HCT116 (cell line): ENCODE measurements around the gene WFDC1. TPM values are rescaled to one million over a fixed set of nuclear protein-coding genes. Genes with fewer than 3 reads are reported as not detected.

Experiments
- ATAC-seq: fragments of 200-7000 bp; cut with Tn5 transposase; 2 replicates; pipeline ENCODE4 v1.9.1; 2020; ENCODE audit warnings: mild to moderate bottlenecking, moderate library complexity
- BruUV-seq: library from RNA; stranded (reverse); fragments of 400-500 nt; replicated peaks from 2 replicates; lab custom pipeline; 2021; lab: Mats Ljungman, UMichigan
- CTCF ChIA-PET: fragments of 300-600 bp; sonication (Branson Sonifier 250); formaldehyde crosslinking; loops from one replicate; lab custom pipeline; 2021; ENCODE audit warnings: antibody characterized with exemption; lab: Charles Lee
- POLR2A ChIA-PET: fragments of 300-600, 350-600 bp; sonication (Branson Sonifier 250); formaldehyde crosslinking; loops from one replicate; lab custom pipeline; 2021; ENCODE audit warnings: antibody characterized with exemption; lab: Charles Lee
- RAD21 ChIA-PET, 2 experiments: fragments of 300-600 bp; sonication (Branson Sonifier 250); formaldehyde crosslinking; loops; one replicate each; lab custom pipeline; 2023; ENCODE audit warnings: low total read pairs in 2 of 2; ENCODE audit not compliant: uncharacterized antibody in 2 of 2, unreplicated experiment in 2 of 2, low non-redundant PET in 1 of 2; lab: Charles Lee
- DNase-seq: peaks from one replicate; pipeline ENCODE4 v3.0.0-alpha.2; 2010; ENCODE audit warnings: low read depth, low spot score
- H2AFZ ChIP-seq: fragments of 200-600 bp; shearing (Covaris generic), sonication (generic); 2 replicates; pipeline ENCODE4 v1.6.1; 2017; ENCODE audit warnings: low read depth, mixed run types, mixed read lengths, antibody characterized with exemption, low read length; ENCODE audit not compliant: poor library complexity, severe bottlenecking
- H3K27ac ChIP-seq: 2 replicates; pipeline ENCODE4 v1.5.1; 2012; ENCODE audit warnings: low read depth, low read length
- H3K27me3 ChIP-seq: fragments of 200-600 bp; sonication (generic); 2 replicates; pipeline ENCODE4 v1.6.1; 2016; ENCODE audit warnings: mixed run types, low read length, mixed read lengths; ENCODE audit not compliant: insufficient read depth
- H3K36me3 ChIP-seq, 2 experiments: fragments of 200-500 bp in 1 of 2; fragments of 200-600 bp in 1 of 2; sonication (Bioruptor generic) in 1 of 2; sonication (generic) in 1 of 2; 2 replicates each; pipeline versions ENCODE4 v1.5.1 to v1.6.1; 2014 to 2016; ENCODE audit warnings: low read length in 2 of 2, inconsistent platforms in 1 of 2, mixed read lengths in 1 of 2, mixed run types in 1 of 2; ENCODE audit not compliant: insufficient read depth in 2 of 2, control insufficient read depth in 1 of 2
- H3K4me1 ChIP-seq, 2 experiments: fragments of 200-600 bp in 1 of 2; sonication (generic) in 1 of 2; 2 replicates each; pipeline versions ENCODE4 v1.5.1 to v1.6.1; 2012 to 2017; ENCODE audit warnings: low read length in 2 of 2, inconsistent platforms in 1 of 2, mild to moderate bottlenecking in 1 of 2, mixed read lengths in 1 of 2, mixed run types in 1 of 2, moderate library complexity in 1 of 2; ENCODE audit not compliant: insufficient read depth in 2 of 2, control insufficient read depth in 1 of 2
- H3K4me2 ChIP-seq: fragments of 200-600 bp; sonication (generic); 2 replicates; pipeline ENCODE4 v1.6.1; 2017; ENCODE audit warnings: mixed run types, low read length, mixed read lengths
- H3K4me3 ChIP-seq, 2 experiments: fragments of 200-600 bp in 1 of 2; sonication (generic) in 1 of 2; replicated peaks in 1 of 2; 2 replicates each; pipeline ENCODE4 v1.5.1; 2011 to 2016; ENCODE audit warnings: low read length in 2 of 2, control low read depth in 1 of 2, low read depth in 1 of 2, mild to moderate bottlenecking in 1 of 2, mixed read lengths in 1 of 2, mixed run types in 1 of 2
- H3K79me2 ChIP-seq: fragments of 200-600 bp; sonication (generic); 2 replicates; pipeline ENCODE4 v1.6.1; 2017; ENCODE audit warnings: mild to moderate bottlenecking, mixed run types, low read length, moderate library complexity, mixed read lengths; ENCODE audit not compliant: insufficient read depth
- H3K9ac ChIP-seq: fragments of 200-600 bp; sonication (generic); 2 replicates; pipeline ENCODE4 v1.6.1; 2016; ENCODE audit warnings: low read length, mixed read lengths
- H3K9me2 ChIP-seq: fragments of 200-600 bp; sonication (generic), shearing (Covaris generic); 2 replicates; pipeline ENCODE4 v1.6.1; 2017; ENCODE audit warnings: mixed run types, mild to moderate bottlenecking, moderate library complexity; ENCODE audit not compliant: insufficient read depth
- H3K9me3 ChIP-seq, 2 experiments: fragments of 200-500 bp in 1 of 2; fragments of 200-600 bp in 1 of 2; sonication (Bioruptor generic) in 1 of 2; sonication (generic) in 1 of 2; 2 replicates each; pipeline ENCODE4 v1.6.1; 2014 to 2017; ENCODE audit warnings: low read length in 2 of 2, mixed read lengths in 2 of 2, inconsistent platforms in 1 of 2, low read depth in 1 of 2, mild to moderate bottlenecking in 1 of 2, mixed run types in 1 of 2, moderate library complexity in 1 of 2; ENCODE audit not compliant: control insufficient read depth in 1 of 2, insufficient read depth in 1 of 2
- H4K20me1 ChIP-seq: fragments of 200-600 bp; sonication (generic), shearing (Covaris generic); 2 replicates; pipeline ENCODE4 v1.6.1; 2017; ENCODE audit warnings: mixed run types, mild to moderate bottlenecking, moderate library complexity; ENCODE audit not compliant: insufficient read depth
- ATF3 ChIP-seq: IDR thresholded peaks from 2 replicates; pipeline ENCODE4 v1.6.1; 2012
- CTCF ChIP-seq, 3 experiments: fragments of 200-600 bp in 1 of 3; sonication (generic) in 1 of 3; IDR thresholded peaks in 2 of 3; conservative IDR thresholded peaks in 1 of 3; 2 replicates each; pipeline ENCODE4 v1.5.1; 2012 to 2017; ENCODE audit warnings: low read depth in 2 of 3, low read length in 2 of 3, antibody characterized with exemption in 1 of 3, borderline replicate concordance in 1 of 3, control low read depth in 1 of 3, mild to moderate bottlenecking in 1 of 3, mixed read lengths in 1 of 3, mixed run types in 1 of 3, moderate library complexity in 1 of 3; ENCODE audit not compliant: insufficient read depth in 1 of 3
- EGR1 ChIP-seq: IDR thresholded peaks from 2 replicates; pipeline ENCODE4 v1.6.1; 2012; ENCODE audit warnings: low read depth
- EZH2 ChIP-seq: fragments of 200-600 bp; sonication (generic); IDR thresholded peaks from 2 replicates; pipeline ENCODE4 v1.6.1; 2017; ENCODE audit warnings: antibody characterized with exemption, mixed run types
- POLR2AphosphoS5 ChIP-seq: IDR thresholded peaks from 2 replicates; pipeline ENCODE4 v1.6.1; 2011; ENCODE audit warnings: mild to moderate bottlenecking, low read depth, low read length, moderate library complexity
- REST ChIP-seq: IDR thresholded peaks from 2 replicates; pipeline ENCODE4 v1.6.1; 2012; ENCODE audit warnings: low read depth
- SP1 ChIP-seq: IDR thresholded peaks from 2 replicates; pipeline ENCODE4 v1.6.1; 2012; ENCODE audit warnings: low read depth
- SRF ChIP-seq: IDR thresholded peaks from 2 replicates; pipeline ENCODE4 v1.6.1; 2012; ENCODE audit warnings: low read depth
- TCF7L2 ChIP-seq: IDR thresholded peaks from 2 replicates; pipeline ENCODE4 v1.7.0; 2011; ENCODE audit warnings: borderline replicate concordance, inconsistent platforms; ENCODE audit not compliant: insufficient read depth, insufficient read length; ENCODE audit errors: extremely low read depth
- ZNF274 ChIP-seq: fragments of 200-500 bp; sonication (Bioruptor generic); IDR thresholded peaks from 2 replicates; pipeline ENCODE4 v1.6.1; 2014; ENCODE audit warnings: mild to moderate bottlenecking, low read depth, low read length, inconsistent platforms
- intact Hi-C: fragments of 100-400 bp; cut with micrococcal nuclease; formaldehyde crosslinking; loops from 2 replicates; pipeline ENCODE4 v1.10.0; 2022
- total RNA-seq: library from RNA; stranded (reverse); gene quantifications from one replicate; pipeline ENCODE4 v1.2.1, GENCODE V29; 2021; ENCODE audit not compliant: unreplicated experiment

Gene WFDC1
- total RNA-seq, 1 experiment from 2014 or later = 0.42 TPM

GRCh38 chr16:84366208-84366607 lies 71.5 kb downstream of the WFDC1 start:
- Histone ChIP-seq H3K36me3 (no peaks in the 10 kb centered on the region), H4K20me1 (no peaks in the 10 kb centered on the region), H3K4me1 (peaks cover 23 to 32% of the 10 kb centered on the region in 2 experiments), H3K9ac (no peak overlapping the region), H3K27me3 (no peaks in the 10 kb centered on the region), H3K27ac (no peak overlapping the region), H3K9me2 (no peaks in the 10 kb centered on the region), H3K9me3 (no peaks in the 10 kb centered on the region), H2AFZ (no peak overlapping the region), H3K4me3 (no peak overlapping the region), H3K79me2 (no peaks in the 10 kb centered on the region), H3K4me2 (no peak overlapping the region)
- no peak for DNase-seq
- BruUV-seq = no TSS peak
- ChIA-PET POLR2A (no interaction called here), RAD21 (no interaction called here), CTCF (no interaction called here)
- TF ChIP-seq EGR1 = no peak
- no peak for TF ChIP-seq TCF7L2
- no peak for TF ChIP-seq EZH2
- no peak for TF ChIP-seq SRF
- TF ChIP-seq REST = no peak
- TF ChIP-seq ZNF274 = no peak
- TF ChIP-seq SP1 = no peak
- no peak for TF ChIP-seq ATF3
- TF ChIP-seq POLR2AphosphoS5 = no peak
- TF ChIP-seq CTCF (IDR thresholded peaks at IDR 0.05 in 2 of 3, conservative IDR thresholded peaks at IDR 0.05 in 1 of 3; ENCODE audit: borderline replicate concordance in 1 of 3, insufficient read depth in 1 of 3, low read depth in 2 of 3, low read length in 2 of 3) = no peak
- intact Hi-C loops = no loop called here
- no peak for ATAC-seq
